ENCODE results near the gene CDK5RAP3.
"Not testable (repeated sequence)": the region's sequence is repeated elsewhere in the genome, so short reads cannot be mapped to it uniquely, and the experiment has no call there.

CDK5RAP3 gene, protein sequence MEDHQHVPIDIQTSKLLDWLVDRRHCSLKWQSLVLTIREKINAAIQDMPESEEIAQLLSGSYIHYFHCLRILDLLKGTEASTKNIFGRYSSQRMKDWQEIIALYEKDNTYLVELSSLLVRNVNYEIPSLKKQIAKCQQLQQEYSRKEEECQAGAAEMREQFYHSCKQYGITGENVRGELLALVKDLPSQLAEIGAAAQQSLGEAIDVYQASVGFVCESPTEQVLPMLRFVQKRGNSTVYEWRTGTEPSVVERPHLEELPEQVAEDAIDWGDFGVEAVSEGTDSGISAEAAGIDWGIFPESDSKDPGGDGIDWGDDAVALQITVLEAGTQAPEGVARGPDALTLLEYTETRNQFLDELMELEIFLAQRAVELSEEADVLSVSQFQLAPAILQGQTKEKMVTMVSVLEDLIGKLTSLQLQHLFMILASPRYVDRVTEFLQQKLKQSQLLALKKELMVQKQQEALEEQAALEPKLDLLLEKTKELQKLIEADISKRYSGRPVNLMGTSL

DNA sequence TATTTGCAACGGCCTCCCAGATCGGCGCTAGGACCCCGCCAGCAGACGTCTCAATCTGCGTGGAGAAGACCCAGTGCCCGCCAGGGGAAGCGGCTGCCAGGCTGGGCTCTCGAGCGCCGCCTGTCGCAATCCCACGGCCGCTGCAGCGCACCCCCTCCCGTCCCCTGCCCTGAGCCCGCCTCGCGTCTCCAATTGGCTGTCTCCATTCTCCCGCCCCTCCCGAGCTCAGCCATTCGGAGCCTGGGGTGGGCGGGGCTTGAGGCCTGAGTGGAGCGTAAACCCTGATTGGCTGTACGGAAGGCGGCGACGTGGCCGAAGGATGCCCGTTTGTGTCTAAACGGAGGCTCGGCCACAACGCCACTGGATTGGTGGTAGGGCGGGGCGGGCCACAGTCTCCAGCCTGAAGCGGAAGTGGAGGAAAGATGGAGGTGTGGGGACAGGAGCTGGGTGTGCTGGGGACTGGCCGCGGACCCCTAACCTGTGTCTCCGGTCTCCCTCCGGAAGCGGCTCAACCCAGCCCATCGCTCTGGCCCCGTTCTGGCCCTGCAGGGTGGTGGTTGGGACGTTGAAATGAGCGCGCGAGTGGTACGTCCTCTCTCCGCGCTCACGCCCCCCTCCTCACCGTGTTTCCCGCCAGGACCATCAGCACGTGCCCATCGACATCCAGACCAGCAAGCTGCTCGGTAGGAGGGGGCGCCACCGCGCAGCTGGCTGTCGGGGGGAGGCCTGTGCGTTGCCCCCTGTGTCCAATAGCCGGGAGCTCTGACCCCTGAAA is at the start of gene CDK5RAP3:
Gene CDK5RAP3, plus strand, starts transcription at position 389 of the 775 bp plus-strand sequence. Its CDS starts 34 bp downstream, at position 423.
- peak; percentile 99 for DNase-seq

GRCh38 chr17:47924785-47925677 is 45.9 kb upstream of the CDK5RAP3 start:
- no peak for DNase-seq

GRCh38 chr17:47925678-47925988 is 45.3 kb upstream of the CDK5RAP3 start:
- DNase-seq = no peak

GRCh38 chr17:47927821-47928400 is 43.0 kb upstream of the CDK5RAP3 start:
- no peak for DNase-seq

DNA sequence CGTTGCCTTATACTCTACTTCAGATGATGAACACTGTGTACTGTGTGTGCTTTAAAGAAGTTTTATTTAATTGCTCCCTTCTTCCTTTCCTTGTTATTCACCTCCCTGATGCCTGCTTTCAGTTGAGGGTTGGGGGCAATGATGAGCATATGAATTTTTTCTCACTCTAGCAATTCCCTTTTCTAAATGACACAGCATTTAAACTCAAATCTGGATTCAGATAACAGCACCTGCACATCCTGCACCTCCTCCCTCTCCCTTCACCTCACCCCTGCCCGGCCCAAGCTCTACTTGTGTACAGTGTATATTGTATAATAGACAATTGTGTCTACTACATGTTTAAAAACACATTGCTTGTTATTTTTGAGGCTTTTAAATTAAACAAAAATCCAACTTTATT is 42.5 kb upstream of the CDK5RAP3 start:
- no peak for DNase-seq

DNA sequence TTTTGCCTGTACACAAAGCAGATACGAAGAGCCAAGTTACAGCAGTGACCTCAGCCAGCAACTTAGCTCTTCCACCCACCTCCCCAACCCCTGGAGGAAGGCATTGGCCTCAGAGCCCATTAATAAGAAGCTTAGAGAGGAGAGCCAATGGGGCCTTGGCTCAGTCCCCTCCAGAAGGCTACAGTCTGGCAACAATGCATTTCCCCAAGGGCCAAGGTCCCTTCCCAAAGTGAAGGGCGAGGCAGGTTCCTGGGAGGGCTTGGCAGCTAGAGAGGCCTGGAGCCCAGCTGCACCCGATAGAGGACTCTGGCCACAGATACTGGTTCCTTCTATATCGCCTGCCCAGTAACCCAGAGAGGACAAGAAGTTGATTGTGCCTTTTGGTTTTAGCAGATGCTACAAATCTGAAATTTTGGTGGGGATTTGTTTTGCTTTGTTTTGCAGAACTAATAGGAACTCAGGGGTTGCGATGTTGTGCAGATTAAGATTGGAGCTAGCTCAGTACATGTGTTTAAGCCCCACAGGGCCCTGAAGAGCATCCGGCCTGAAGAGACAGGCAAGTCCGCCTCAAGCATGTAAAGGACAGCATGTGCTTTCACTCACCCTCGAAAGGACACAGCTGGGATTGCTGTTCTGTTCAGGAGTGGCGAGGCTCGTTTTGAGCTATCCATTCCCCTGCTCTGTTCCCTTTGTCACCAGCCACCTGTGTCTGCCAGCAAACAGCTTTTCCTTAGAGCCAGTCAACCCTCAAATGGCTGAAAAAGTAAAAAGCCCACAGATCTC is 41.5 kb upstream of the CDK5RAP3 start:
- no peak for DNase-seq

DNA sequence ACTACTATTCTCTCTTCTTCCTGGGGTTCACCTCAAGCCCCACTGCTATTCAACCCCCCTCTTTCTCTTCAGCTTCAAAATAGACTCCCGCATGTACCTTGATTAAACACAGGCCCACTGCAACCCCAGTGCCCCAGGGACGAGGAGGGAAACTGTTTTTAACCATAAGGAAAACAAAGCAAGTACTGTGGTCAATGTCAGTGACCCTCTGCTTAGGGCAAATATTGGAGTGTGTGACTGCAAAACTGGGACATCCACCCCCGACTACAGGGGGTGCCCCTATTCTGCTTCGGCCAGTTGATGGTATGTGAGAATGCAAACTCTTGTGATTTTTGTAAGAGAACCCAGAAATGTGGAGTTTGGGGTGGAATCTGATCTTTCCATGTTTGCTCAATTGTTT is 39.1 kb upstream of the CDK5RAP3 start:
- no peak for DNase-seq

DNA sequence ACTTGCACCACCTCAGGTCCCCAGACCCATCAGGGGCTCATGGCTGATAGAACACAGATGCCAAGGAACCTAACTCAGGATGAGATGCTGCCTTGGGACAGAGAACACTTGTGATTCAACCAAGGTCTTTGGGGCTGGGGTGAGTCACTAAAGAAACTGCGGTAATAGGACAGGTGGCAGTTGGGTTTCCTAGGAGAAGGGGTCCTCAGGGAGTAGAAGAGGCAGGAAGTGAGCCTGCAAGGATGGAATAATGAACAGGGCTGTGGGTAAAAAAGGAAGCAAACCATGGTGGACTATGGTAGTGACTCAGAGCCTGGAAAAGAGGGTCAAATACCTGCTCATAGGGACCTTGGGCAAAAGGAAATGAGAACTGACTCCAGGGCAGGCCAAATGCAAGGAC is 36.1 kb upstream of the CDK5RAP3 start:
- no peak for DNase-seq

DNA sequence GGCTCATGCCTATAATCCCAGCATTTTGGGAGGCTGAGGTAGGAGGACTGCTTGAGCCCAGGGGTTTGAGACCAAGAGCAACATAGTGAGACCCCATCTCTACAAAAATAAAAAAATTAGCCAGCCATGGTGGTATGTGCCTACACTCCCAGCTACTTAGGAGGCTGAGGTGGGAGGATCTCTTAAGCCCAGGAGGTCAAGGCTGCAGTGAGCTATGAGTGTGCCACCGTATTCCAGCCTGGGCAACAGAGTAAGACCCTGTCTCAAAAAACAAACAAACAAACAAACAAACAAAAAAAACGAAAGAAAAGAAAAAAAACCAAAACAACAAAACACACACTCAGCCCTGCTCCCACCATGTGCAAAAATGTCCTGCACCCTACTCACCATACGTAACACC is 35.4 kb upstream of the CDK5RAP3 start:
- DNase-seq = not testable (repeated sequence)

- no peak for DNase-seq
Measured at GRCh38 chr17:47935961-47936360, 35.0 kb upstream of the CDK5RAP3 start.

DNA sequence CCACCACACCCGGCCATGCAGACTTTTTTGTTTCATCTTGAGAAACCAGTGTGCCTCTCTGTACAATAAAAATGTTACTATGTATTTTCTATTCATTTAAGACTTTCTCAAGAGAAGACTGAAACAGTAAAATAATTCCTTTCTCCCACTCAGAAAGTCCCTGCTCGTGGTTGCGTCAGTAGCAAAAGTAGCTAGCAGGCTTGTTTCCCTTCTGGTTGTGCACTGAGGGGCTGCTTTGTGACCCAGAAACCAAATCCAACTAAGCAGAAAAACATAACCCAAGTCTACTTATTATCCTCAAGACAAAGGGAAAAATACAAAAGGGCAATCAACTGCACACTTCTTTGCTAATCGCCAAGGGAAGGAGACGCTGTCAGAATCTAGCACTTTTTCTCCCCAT is 33.0 kb upstream of the CDK5RAP3 start:
- no peak for DNase-seq

GRCh38 chr17:47941246-47942095 is 29.4 kb upstream of the CDK5RAP3 start, which contains the start of gene PNPO:
PNPO (plus strand) TSS chr17:47941571; CDS start chr17:47941676, 105 bp downstream.
- peak; percentile 94 to 96 for DNase-seq

- DNase-seq = no peak
Measured at GRCh38 chr17:47942096-47942510, 28.8 kb upstream of the CDK5RAP3 start.

DNA sequence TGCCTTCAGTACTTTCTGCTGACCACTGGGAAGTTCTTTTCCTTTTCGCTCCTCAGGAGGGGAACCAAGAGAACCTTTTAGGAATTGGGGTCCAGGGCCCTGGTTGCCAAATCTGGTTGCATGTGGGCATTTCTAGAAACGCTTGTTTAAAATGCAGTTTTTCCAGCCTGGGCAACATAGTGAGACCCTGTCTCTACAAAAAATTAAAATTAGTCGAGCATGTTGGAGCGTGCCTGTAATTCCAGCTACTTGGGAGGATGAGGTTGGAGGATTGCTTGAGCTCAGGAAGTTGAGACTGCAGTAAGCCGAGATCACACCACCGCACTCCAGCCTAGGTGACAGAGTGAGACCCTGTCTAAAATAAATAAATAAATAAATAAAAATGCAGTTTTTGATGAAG is 28.3 kb upstream of the CDK5RAP3 start:
- no peak for DNase-seq

DNA sequence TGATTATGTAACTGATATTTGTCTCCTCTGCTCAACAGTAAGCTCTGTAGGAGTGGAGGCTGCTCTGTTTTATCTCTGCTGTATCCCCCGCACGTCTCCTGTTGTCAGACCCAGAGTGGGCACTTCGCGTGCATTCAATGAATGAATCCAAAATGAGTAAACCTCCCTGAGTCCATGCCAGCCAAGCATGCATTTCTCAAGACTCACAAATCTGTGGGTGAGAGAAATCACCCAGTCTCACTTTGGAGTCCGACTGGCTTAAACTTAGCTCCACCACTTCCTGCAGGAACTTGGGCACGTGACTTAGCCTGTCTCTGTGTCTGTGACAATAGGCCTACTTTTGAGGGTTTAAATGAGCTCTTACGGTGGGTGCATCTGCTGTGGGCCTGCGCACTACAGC is 25.8 kb upstream of the CDK5RAP3 start:
- DNase-seq = peak; percentile 11 to 15

DNA sequence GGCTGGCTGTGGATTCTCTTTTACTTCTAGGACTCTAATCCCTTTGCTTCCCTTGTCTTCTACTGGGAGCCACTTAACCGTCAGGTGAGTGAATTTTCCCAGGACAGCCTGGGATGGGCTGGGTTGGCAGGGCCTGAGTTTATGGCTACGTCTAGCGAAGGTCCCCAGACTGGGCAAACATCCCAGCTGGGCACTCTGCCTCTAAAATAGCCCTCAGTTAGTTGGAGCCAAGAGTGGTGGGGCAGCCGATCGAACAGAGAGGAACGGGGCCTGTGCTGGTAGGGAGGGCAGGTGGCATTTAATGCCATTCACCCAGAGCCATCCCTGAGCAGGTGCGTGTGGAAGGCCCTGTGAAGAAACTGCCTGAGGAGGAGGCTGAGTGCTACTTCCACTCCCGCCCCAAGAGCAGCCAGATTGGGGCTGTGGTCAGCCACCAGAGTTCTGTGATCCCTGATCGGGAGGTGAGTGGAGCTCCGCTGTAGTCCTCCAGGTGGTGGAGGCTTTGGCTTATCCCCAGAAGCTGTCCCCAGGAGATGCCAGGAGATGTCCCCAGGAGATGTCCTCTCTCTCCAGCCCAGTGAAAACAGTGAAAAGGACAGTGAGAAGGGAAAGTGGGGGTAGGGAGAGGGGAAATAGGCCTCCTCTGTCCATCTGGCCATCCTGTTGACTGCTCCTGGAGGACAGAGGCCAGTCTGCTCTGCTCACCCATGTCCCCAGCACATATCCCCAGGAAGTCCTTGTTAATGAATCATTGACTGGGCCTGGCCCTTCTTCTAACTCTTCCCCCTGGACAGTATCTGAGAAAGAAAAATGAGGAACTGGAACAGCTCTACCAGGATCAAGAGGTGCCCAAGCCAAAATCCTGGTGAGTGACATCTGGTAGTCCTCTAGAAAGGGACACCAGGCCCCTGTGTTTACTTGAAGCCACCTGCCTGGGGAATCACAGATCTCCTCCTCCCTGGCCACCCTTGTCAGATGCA is 25.1 kb upstream of the CDK5RAP3 start:
- no peak for DNase-seq

GRCh38 chr17:47946516-47946915 is 24.4 kb upstream of the CDK5RAP3 start:
- no peak for DNase-seq

GRCh38 chr17:47946929-47947397 is 23.9 kb upstream of the CDK5RAP3 start:
- DNase-seq = peak; percentile 73 to 78

DNA sequence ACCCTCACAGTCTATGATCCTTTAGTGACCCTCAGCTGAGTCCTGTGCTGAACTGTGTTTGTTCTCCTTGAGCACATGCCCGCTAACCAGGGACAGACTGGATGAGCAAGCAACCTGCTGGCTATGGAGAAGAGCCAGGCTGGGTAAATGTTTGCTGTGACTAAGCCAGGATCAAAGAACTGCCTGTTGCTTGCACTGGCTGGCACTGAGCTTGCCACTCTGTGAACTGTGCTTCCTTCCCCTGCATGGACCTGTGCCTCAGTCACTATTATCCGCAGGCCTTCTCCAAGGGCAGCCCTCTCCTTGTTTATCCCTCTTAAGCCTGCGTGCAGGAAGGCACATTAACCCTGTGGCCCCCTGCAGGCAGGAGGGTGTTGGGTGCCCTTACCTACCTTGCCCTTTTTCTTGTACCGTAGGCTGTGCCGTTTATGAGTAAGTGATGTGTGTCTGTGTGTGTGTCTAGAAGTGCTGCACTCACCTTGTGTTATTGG is 22.2 kb upstream of the CDK5RAP3 start:
- no peak for DNase-seq

All from CD4-positive, alpha-beta T cell treated with Interleukin-1 beta for 1 hour (primary cell).